K562 (cell line): ENCODE measurements around the gene SHB. TPM values are rescaled to one million over a fixed set of nuclear protein-coding genes. Genes with fewer than 3 reads are reported as not detected.

Source experiments
- CSDE1 ChIP-seq, 2 experiments: fragments of 450-650 bp; IDR thresholded peaks; 2 replicates each; pipeline ENCODE4 v1.6.1; 2016; ENCODE audit warnings: mild to moderate bottlenecking in 1 of 2
- CTCF ChIP-seq, 3 experiments: IDR thresholded peaks in 2 of 3; conservative IDR thresholded peaks in 1 of 3; 2 replicates each; pipeline ENCODE4 v1.5.1; 2011 to 2012; ENCODE audit warnings: low read length in 3 of 3, mild to moderate bottlenecking in 3 of 3, control low read depth in 2 of 3, improper control_type of control experiment in 1 of 3, inconsistent platforms in 1 of 3, low read depth in 1 of 3, mixed read lengths in 1 of 3, moderate library complexity in 1 of 3; ENCODE audit not compliant: insufficient read depth in 2 of 3
- CXXC5 ChIP-seq: fragments of 250-450 bp; sonication (Bioruptor Pico); IDR thresholded peaks from 2 replicates; pipeline ENCODE4 v1.8.0; 2022; ENCODE audit warnings: inconsistent platforms, mild to moderate bottlenecking, moderate library complexity
- ETS1 ChIP-seq: conservative IDR thresholded peaks from 2 replicates; pipeline ENCODE4 v1.6.1; 2011; ENCODE audit warnings: low read depth, mild to moderate bottlenecking, low read length; ENCODE audit not compliant: control insufficient read depth
- KAT7 ChIP-seq: sonication (generic); formaldehyde crosslinking; IDR thresholded peaks from 2 replicates; pipeline ENCODE4 v1.8.0; 2022; ENCODE audit warnings: missing genetic modification reagents, mild to moderate bottlenecking, borderline replicate concordance
- MTA3 ChIP-seq: fragments of 450-650 bp; formaldehyde crosslinking; IDR thresholded peaks from 2 replicates; pipeline ENCODE4 v1.6.1; 2017; ENCODE audit warnings: mild to moderate bottlenecking, borderline replicate concordance
- NRF1 ChIP-seq, 2 experiments: fragments of 450-650 bp; IDR thresholded peaks in 1 of 2; conservative IDR thresholded peaks in 1 of 2; 2 replicates each; pipeline ENCODE4 v1.6.1; 2014; ENCODE audit warnings: mild to moderate bottlenecking in 2 of 2
- POLR2G ChIP-seq: fragments of 200-400 bp; formaldehyde crosslinking; IDR thresholded peaks from 2 replicates; pipeline ENCODE4 v1.6.1; 2017; ENCODE audit warnings: low read depth, mild to moderate bottlenecking, antibody characterized with exemption, low read length, moderate library complexity
- TBP ChIP-seq: optimal IDR thresholded peaks from 2 replicates; pipeline ENCODE3; 2011; ENCODE audit warnings: low read depth, low read length, improper control_type of control experiment
- ZBTB2 ChIP-seq: fragments of 450-650 bp; IDR thresholded peaks from 2 replicates; pipeline ENCODE4 v1.6.1; 2016; ENCODE audit warnings: antibody characterized with exemption
- ZC3H4 ChIP-seq: sonication (generic); formaldehyde crosslinking; IDR thresholded peaks from 2 replicates; pipeline ENCODE4 v1.9.0; 2021; ENCODE audit warnings: missing genetic modification reagents, borderline replicate concordance
- ZNF143 ChIP-seq: sonication (generic); formaldehyde crosslinking; IDR thresholded peaks from 2 replicates; pipeline ENCODE4 v1.9.0; 2022; ENCODE audit warnings: mild to moderate bottlenecking, missing genetic modification reagents
- ZNF586 ChIP-seq: fragments of 450-650 bp; formaldehyde crosslinking; conservative IDR thresholded peaks from 2 replicates; pipeline ENCODE4 v1.4.0; 2020; ENCODE audit warnings: mild to moderate bottlenecking, moderate library complexity
- ZNF766 ChIP-seq: fragments of 200-800 bp; sonication (Bioruptor generic); conservative IDR thresholded peaks from 2 replicates; pipeline ENCODE4 v1.6.1; 2016; ENCODE audit warnings: missing genetic modification characterization, missing compliant biosample characterization
- polyA plus RNA-seq, 8 experiments: library from polyadenylated mRNA; depleted of rRNA in 4 of 8; stranded (reverse) in 5 of 8; unstranded in 3 of 8; fragments of >200 nt; fragmentation: Nextera tagmentation in 2 of 8; fragmentation: Illumina TruSeq in 1 of 8; extraction: Ambion mirVana in 2 of 8; extraction: Trizol in 1 of 8; gene quantifications; 2 replicates each; pipeline versions ENCODE4 v1.2.1 to v1.2.3, GENCODE V29; 2011 to 2014; ENCODE audit warnings: inconsistent platforms in 1 of 8, missing spikeins in 1 of 8
- total RNA-seq, 7 experiments: library from RNA; depleted of rRNA in 6 of 7; stranded (reverse); fragments of >200 nt in 6 of 7; fragmentation: Illumina TruSeq in 2 of 7; extraction: Trizol in 2 of 7; gene quantifications; 2 replicates each; pipeline versions ENCODE4 v1.2.1 to v1.2.3, GENCODE V29; 2011 to 2021; ENCODE audit warnings: low replicate concordance in 1 of 7

The SHB gene
- total and polyA plus RNA-seq, 9 of the 15 experiments (the other 6 are each of a cell fraction or from before 2014, with no cell fraction given), result 0.78 to 16.0 (median 5.3) TPM

- TF ChIP-seq MTA3 (0 out of 2 replicates have a peak, but pooled peaks have one; percentile 25), CSDE1 (IDR thresholded peaks at IDR 0.05) (no peak), ZC3H4 (CRISPR knock-in tag) (peak; percentile 86), ZNF586 (CRISPR knock-in tag) (no peak), ZNF143 (no peak), TBP (no peak), ZBTB2 (no peak), NRF1 (conservative IDR thresholded peaks at IDR 0.05 in 1 of 2, IDR thresholded peaks at IDR 0.05 in 1 of 2) (peak; percentile 70 to 73), CTCF (IDR thresholded peaks at IDR 0.05 in 2 of 3, conservative IDR thresholded peaks at IDR 0.05 in 1 of 3; ENCODE audit: insufficient read depth in 2 of 3, low read depth in 1 of 3, low read length in 3 of 3) (0 out of 6 replicates have a peak, but pooled peaks of 1 of the 3 experiments have one; percentile 0), POLR2G (0 out of 2 replicates have a peak, but pooled peaks have one; percentile 33), ZNF766 (no peak), ETS1 (peak; percentile 39; the same call in 1 of the 2 replicates), KAT7 (CRISPR knock-in tag) (0 out of 2 replicates have a peak, but pooled peaks have one; percentile 65), CXXC5 (CRISPR knock-in tag) (peak; percentile 46)
Observed at GRCh38 chr9:38067859-38068681, 957 bp downstream of the SHB start (continued).
